Transverse colon (tissue), 4 donors: Measurements from ENCODE around the gene FAM174A.

ENCODE experiments used
- CTCF ChIP-seq, 5 experiments: fragments of 200-600 bp in 3 of 5; fragments of 450-650 bp in 2 of 5; sonication (generic) in 3 of 5; IDR thresholded peaks; 1 replicate in 2 of 5; 2 replicates in 3 of 5; pipeline ENCODE4 v1.5.1; 2016 to 2017; ENCODE audit warnings: antibody characterized with exemption in 5 of 5, inconsistent platforms in 3 of 5, mild to moderate bottlenecking in 2 of 5, moderate library complexity in 1 of 5
- EP300 ChIP-seq: sonication (generic); formaldehyde crosslinking; IDR thresholded peaks from one replicate; pipeline ENCODE4 v1.6.1; 2017; ENCODE audit warnings: antibody characterized with exemption, low read depth
- POLR2A ChIP-seq: fragments of 450-650 bp; IDR thresholded peaks from one replicate; pipeline ENCODE4 v1.6.1; 2016; ENCODE audit warnings: antibody characterized with exemption, mild to moderate bottlenecking, moderate library complexity
- POLR2AphosphoS5 ChIP-seq, 3 donors: sonication (generic); formaldehyde crosslinking; IDR thresholded peaks; one replicate each; pipeline ENCODE4 v1.6.1; 2016; ENCODE audit warnings: antibody characterized with exemption in 3 of 3

GRCh38 chr5:100553209-100553608, 18.0 kb downstream of the FAM174A start:
- TF ChIP-seq CTCF (IDR thresholded peaks at IDR 0.05): no peak
- TF ChIP-seq POLR2A: no peak
- TF ChIP-seq POLR2AphosphoS5 (IDR thresholded peaks at IDR 0.05): no peak
- no peak for TF ChIP-seq EP300
